Gastrocnemius medialis (tissue), 4 donors: ENCODE data around the gene SEC24B.

Experiments
- POLR2A ChIP-seq, 2 donors: fragments of 450-650 bp; IDR thresholded peaks; one replicate each; pipeline ENCODE4 v1.6.1; 2017; ENCODE audit warnings: antibody characterized with exemption in 2 of 2, mild to moderate bottlenecking in 2 of 2, moderate library complexity in 2 of 2
- TF ChIP-seq, protein P1 (sequence below), 5 experiments: fragments of 450-650 bp in 3 of 5; fragments of 200-600 bp in 2 of 5; sonication (generic) in 2 of 5; IDR thresholded peaks in 4 of 5; conservative IDR thresholded peaks in 1 of 5; 1 replicate in 4 of 5; 2 replicates in 1 of 5; pipeline ENCODE4 v1.5.1; 2016 to 2019; ENCODE audit warnings: antibody characterized with exemption in 5 of 5, mild to moderate bottlenecking in 3 of 5, moderate library complexity in 3 of 5

- TF ChIP-seq, protein P1, sequence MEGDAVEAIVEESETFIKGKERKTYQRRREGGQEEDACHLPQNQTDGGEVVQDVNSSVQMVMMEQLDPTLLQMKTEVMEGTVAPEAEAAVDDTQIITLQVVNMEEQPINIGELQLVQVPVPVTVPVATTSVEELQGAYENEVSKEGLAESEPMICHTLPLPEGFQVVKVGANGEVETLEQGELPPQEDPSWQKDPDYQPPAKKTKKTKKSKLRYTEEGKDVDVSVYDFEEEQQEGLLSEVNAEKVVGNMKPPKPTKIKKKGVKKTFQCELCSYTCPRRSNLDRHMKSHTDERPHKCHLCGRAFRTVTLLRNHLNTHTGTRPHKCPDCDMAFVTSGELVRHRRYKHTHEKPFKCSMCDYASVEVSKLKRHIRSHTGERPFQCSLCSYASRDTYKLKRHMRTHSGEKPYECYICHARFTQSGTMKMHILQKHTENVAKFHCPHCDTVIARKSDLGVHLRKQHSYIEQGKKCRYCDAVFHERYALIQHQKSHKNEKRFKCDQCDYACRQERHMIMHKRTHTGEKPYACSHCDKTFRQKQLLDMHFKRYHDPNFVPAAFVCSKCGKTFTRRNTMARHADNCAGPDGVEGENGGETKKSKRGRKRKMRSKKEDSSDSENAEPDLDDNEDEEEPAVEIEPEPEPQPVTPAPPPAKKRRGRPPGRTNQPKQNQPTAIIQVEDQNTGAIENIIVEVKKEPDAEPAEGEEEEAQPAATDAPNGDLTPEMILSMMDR (IDR thresholded peaks at IDR 0.05 in 4 of 5, conservative IDR thresholded peaks at IDR 0.05 in 1 of 5) = no peak
- no peak for TF ChIP-seq POLR2A (IDR thresholded peaks at IDR 0.05)
These were observed 140.8 kb downstream of the SEC24B start for GRCh38 chr4:109574443-109574850.
